Upper lobe of right lung (tissue), 1 donor: ENCODE measurements around the gene TRAPPC6A. TPM values are rescaled to one million over a fixed set of nuclear protein-coding genes. Genes with fewer than 3 reads are reported as not detected.
"Not testable (repeated sequence)": the region's sequence is repeated elsewhere in the genome, so short reads cannot be mapped to it uniquely, and the experiment has no call there.

Experiments used
- ATAC-seq: fragments of 200-7000 bp; cut with Tn5 transposase; one replicate; pipeline ENCODE4 v1.9.1; 2020; ENCODE audit warnings: mild to moderate bottlenecking, moderate library complexity
- DNase-seq: peaks from one replicate; pipeline ENCODE4 v3.0.0-alpha.2; 2020
- H3K27ac ChIP-seq: fragments of 200-600 bp; one replicate; pipeline ENCODE4 v1.8.0; 2022
- H3K27me3 ChIP-seq: fragments of 200-600 bp; one replicate; pipeline ENCODE4 v1.8.0; 2022; ENCODE audit warnings: mild to moderate bottlenecking
- H3K36me3 ChIP-seq: fragments of 200-600 bp; one replicate; pipeline ENCODE4 v1.8.0; 2022
- H3K4me1 ChIP-seq: fragments of 200-600 bp; one replicate; pipeline ENCODE4 v1.8.0; 2022
- H3K4me3 ChIP-seq: fragments of 200-600 bp; one replicate; pipeline ENCODE4 v1.8.0; 2022; ENCODE audit warnings: mild to moderate bottlenecking
- H3K9me3 ChIP-seq: fragments of 200-600 bp; one replicate; pipeline ENCODE4 v1.8.0; 2022
- CTCF ChIP-seq: fragments of 200-600 bp; IDR thresholded peaks from one replicate; pipeline ENCODE4 v1.8.0; 2022; ENCODE audit warnings: antibody characterized with exemption
- intact Hi-C: fragments of 100-400 bp; cut with DNase I; formaldehyde crosslinking; loops from one replicate; pipeline ENCODE4 v1.11.0; 2022
- total RNA-seq: library from RNA; stranded (reverse); fragmentation: NEBNext Ultra II Directional; extraction: Animal tissue kit (Norgen Biotek cat#: 25700); gene quantifications from one replicate; pipeline ENCODE4 v1.2.1, GENCODE V29; 2021
- donor health status: DM: no; HTN: yes; CAD: no; lungs with severe emphysema.

TRAPPC6A gene
- total RNA-seq, 1 donor from 2014 or later, result 16.9 TPM

GRCh38 chr19:45121827-45122345 is 56.2 kb downstream of the TRAPPC6A start:
- intact Hi-C loops, result no loop called here
- Histone ChIP-seq H3K27ac (no peak overlapping the region), H3K9me3 (no peaks in the 10 kb centered on the region), H3K27me3 (no peaks in the 10 kb centered on the region), H3K4me1 (peaks cover 12% of the 10 kb centered on the region), H3K36me3 (no peaks in the 10 kb centered on the region), H3K4me3 (no peak overlapping the region)
- ATAC-seq (no peak), DNase-seq (no peak)
- no peak for TF ChIP-seq CTCF

- H3K4me1 ChIP-seq, result peaks cover 9% of the 10 kb centered on the region
- no peak for ATAC-seq
- H3K36me3 ChIP-seq, result no peaks in the 10 kb centered on the region
- TF ChIP-seq CTCF, result no peak
- no peak overlapping the region for H3K27ac ChIP-seq
- DNase-seq, result no peak
- H3K4me3 ChIP-seq, result no peak overlapping the region
- no peaks in the 10 kb centered on the region for H3K27me3 ChIP-seq
- intact Hi-C loops, result no loop called here
- no peaks in the 10 kb centered on the region for H3K9me3 ChIP-seq
Observed at GRCh38 chr19:45119582-45119981, 58.5 kb downstream of the TRAPPC6A start.

GRCh38 chr19:45118591-45119355 is 59.3 kb downstream of the TRAPPC6A start:
- H3K36me3 ChIP-seq, ATAC-seq, H3K4me3 ChIP-seq, H3K9me3 ChIP-seq, DNase-seq, H3K4me1 ChIP-seq, intact Hi-C loops, H3K27ac ChIP-seq, H3K27me3 ChIP-seq: not testable (repeated sequence)

- H3K4me1 ChIP-seq, result peaks cover 12% of the 10 kb centered on the region
- H3K36me3 ChIP-seq, result no peaks in the 10 kb centered on the region
- intact Hi-C loops, result no loop called here
- ATAC-seq, result no peak
- H3K27me3 ChIP-seq, result no peaks in the 10 kb centered on the region
- no peaks in the 10 kb centered on the region for H3K9me3 ChIP-seq
- no peak overlapping the region for H3K27ac ChIP-seq
- H3K4me3 ChIP-seq, result no peak overlapping the region
- DNase-seq, result no peak
- no peak for TF ChIP-seq CTCF
Observed at GRCh38 chr19:45118106-45118505, 59.9 kb downstream of the TRAPPC6A start.

- intact Hi-C loops, result no loop called here
- ATAC-seq (no peak), DNase-seq (no peak)
- peaks cover 12% of the 10 kb centered on the region for H3K4me1 ChIP-seq
- no peaks in the 10 kb centered on the region for H3K36me3 ChIP-seq
- H3K27ac ChIP-seq, result no peak overlapping the region
- no peaks in the 10 kb centered on the region for H3K27me3 ChIP-seq
- no peak overlapping the region for H3K4me3 ChIP-seq
- TF ChIP-seq CTCF, result no peak
- no peaks in the 10 kb centered on the region for H3K9me3 ChIP-seq
Observed at GRCh38 chr19:45117671-45118070, 60.4 kb downstream of the TRAPPC6A start.

- no peaks in the 10 kb centered on the region for H3K9me3 ChIP-seq
- H3K4me1 ChIP-seq, result peaks cover 12% of the 10 kb centered on the region
- no peak for TF ChIP-seq CTCF
- H3K36me3 ChIP-seq, result no peaks in the 10 kb centered on the region
- peak; percentile 74 for ATAC-seq
- DNase-seq, result peak; percentile 80
- H3K27me3 ChIP-seq, result no peaks in the 10 kb centered on the region
- H3K27ac ChIP-seq, result no peak overlapping the region
- H3K4me3 ChIP-seq, result no peak overlapping the region
- intact Hi-C loops, result no loop called here
Observed at GRCh38 chr19:45117167-45117594, 60.9 kb downstream of the TRAPPC6A start.
